ENCODE results near the gene ZNF76. TPM values are rescaled to one million over a fixed set of nuclear protein-coding genes. Genes with fewer than 3 reads are reported as not detected.

ZNF76 gene
- total RNA-seq, 1 donor from 2014 or later: 26.4 TPM

GRCh38 chr6:35240838-35241801 lies 18.4 kb upstream of the ZNF76 start:
- Mint-ChIP-seq H3K4me3 (ENCODE audit: unreplicated experiment) (no peak overlapping the region), H3K27ac (ENCODE audit: unreplicated experiment) (no peak overlapping the region), H3K4me1 (ENCODE audit: unreplicated experiment) (peaks cover 29% of the 10 kb centered on the region), H3K27me3 (ENCODE audit: unreplicated experiment) (peaks cover 8% of the 10 kb centered on the region), H3K36me3 (ENCODE audit: low read depth, unreplicated experiment) (peaks cover 20% of the 10 kb centered on the region), H3K9me3 (ENCODE audit: unreplicated experiment) (no peaks in the 10 kb centered on the region)
- DNase-seq (ENCODE audit: low spot score): peak; percentile 83
- TF ChIP-seq CTCF (IDR thresholded peaks at IDR 0.05; ENCODE audit: unreplicated experiment): peak; percentile 99

- Mint-ChIP-seq H3K4me3 (ENCODE audit: unreplicated experiment) (no peak overlapping the region), H3K27ac (ENCODE audit: unreplicated experiment) (peak overlapping the region; percentile 30)
Measured at GRCh38 chr6:35242486-35242885, 17.0 kb upstream of the ZNF76 start.

GRCh38 chr6:35242906-35243305 lies 16.6 kb upstream of the ZNF76 start:
- Mint-ChIP-seq H3K9me3 (ENCODE audit: unreplicated experiment) (no peaks in the 10 kb centered on the region), H3K27ac (ENCODE audit: unreplicated experiment) (no peak overlapping the region), H3K4me1 (ENCODE audit: unreplicated experiment) (peaks cover 29% of the 10 kb centered on the region), H3K36me3 (ENCODE audit: low read depth, unreplicated experiment) (peaks cover 13% of the 10 kb centered on the region), H3K4me3 (ENCODE audit: unreplicated experiment) (no peak overlapping the region), H3K27me3 (ENCODE audit: unreplicated experiment) (peaks cover 8% of the 10 kb centered on the region)
- DNase-seq (ENCODE audit: low spot score): no peak
- TF ChIP-seq CTCF (IDR thresholded peaks at IDR 0.05; ENCODE audit: unreplicated experiment): no peak

More at GRCh38 chr6:35242486-35242885, 17.0 kb upstream of the ZNF76 start:
- TF ChIP-seq CTCF (IDR thresholded peaks at IDR 0.05; ENCODE audit: unreplicated experiment): no peak
- peaks cover 29% of the 10 kb centered on the region for H3K4me1 Mint-ChIP-seq (ENCODE audit: unreplicated experiment)
- peaks cover 8% of the 10 kb centered on the region for H3K27me3 Mint-ChIP-seq (ENCODE audit: unreplicated experiment)
- H3K36me3 Mint-ChIP-seq (ENCODE audit: low read depth, unreplicated experiment): peaks cover 13% of the 10 kb centered on the region
- H3K9me3 Mint-ChIP-seq (ENCODE audit: unreplicated experiment): no peaks in the 10 kb centered on the region
- DNase-seq (ENCODE audit: low spot score): no peak

GRCh38 chr6:35243386-35243958 lies 16.1 kb upstream of the ZNF76 start:
- Mint-ChIP-seq H3K4me1 (ENCODE audit: unreplicated experiment) (peaks cover 24% of the 10 kb centered on the region), H3K27ac (ENCODE audit: unreplicated experiment) (no peak overlapping the region), H3K9me3 (ENCODE audit: unreplicated experiment) (no peaks in the 10 kb centered on the region), H3K36me3 (ENCODE audit: low read depth, unreplicated experiment) (peaks cover 13% of the 10 kb centered on the region), H3K27me3 (ENCODE audit: unreplicated experiment) (peaks cover 6% of the 10 kb centered on the region), H3K4me3 (ENCODE audit: unreplicated experiment) (no peak overlapping the region)
- no peak for DNase-seq (ENCODE audit: low spot score)
- TF ChIP-seq CTCF (IDR thresholded peaks at IDR 0.05; ENCODE audit: unreplicated experiment): no peak

GRCh38 chr6:35244551-35244950 lies 15.0 kb upstream of the ZNF76 start:
- Mint-ChIP-seq H3K4me1 (ENCODE audit: unreplicated experiment) (peaks cover 15% of the 10 kb centered on the region), H3K36me3 (ENCODE audit: low read depth, unreplicated experiment) (peaks cover 13% of the 10 kb centered on the region), H3K27ac (ENCODE audit: unreplicated experiment) (no peak overlapping the region)

More at GRCh38 chr6:35244551-35244950, 15.0 kb upstream of the ZNF76 start:
- Mint-ChIP-seq H3K27me3 (ENCODE audit: unreplicated experiment) (peaks cover 3% of the 10 kb centered on the region), H3K4me3 (ENCODE audit: unreplicated experiment) (no peak overlapping the region), H3K9me3 (ENCODE audit: unreplicated experiment) (no peaks in the 10 kb centered on the region)
- TF ChIP-seq CTCF (IDR thresholded peaks at IDR 0.05; ENCODE audit: unreplicated experiment): no peak
- no peak for DNase-seq (ENCODE audit: low spot score)
